Esophagus muscularis mucosa (tissue), 4 donors: Measurements from ENCODE around the gene LASP1. TPM values are rescaled to one million over a fixed set of nuclear protein-coding genes. Genes with fewer than 3 reads are reported as not detected.

Experiments used
- DNase-seq: peaks from one replicate; pipeline ENCODE4 v3.0.0-alpha.2; 2017; ENCODE audit errors: extremely low spot score
- H3K27ac ChIP-seq, 4 donors: fragments of 200-600 bp; sonication (generic); replicated peaks in 1 of 4; 1 replicate in 3 of 4; 2 replicates in 1 of 4; pipeline ENCODE4 v1.5.1; 2016 to 2019; ENCODE audit warnings: mild to moderate bottlenecking in 1 of 4
- H3K27me3 ChIP-seq, 4 donors: fragments of 200-600 bp; sonication (generic); one replicate each; pipeline versions ENCODE4 v1.5.1 to v1.6.0; 2016 to 2019
- H3K36me3 ChIP-seq, 4 donors: fragments of 200-600 bp; sonication (generic); one replicate each; pipeline ENCODE4 v1.5.1; 2016 to 2019
- H3K4me1 ChIP-seq, 4 donors: fragments of 200-600 bp; sonication (generic); one replicate each; pipeline ENCODE4 v1.5.1; 2016 to 2019
- H3K4me3 ChIP-seq, 4 donors: fragments of 200-600 bp; sonication (generic); 1 replicate in 2 of 4; 2 replicates in 2 of 4; pipeline ENCODE4 v1.5.1; 2016 to 2019; ENCODE audit warnings: mild to moderate bottlenecking in 4 of 4, moderate library complexity in 1 of 4
- H3K9me3 ChIP-seq, 4 donors: fragments of 200-600 bp; sonication (generic); 1 replicate in 3 of 4; 2 replicates in 1 of 4; pipeline ENCODE4 v1.5.1; 2016 to 2019
- CTCF ChIP-seq, 3 experiments: fragments of 200-600 bp in 2 of 3; fragments of 450-650 bp in 1 of 3; sonication (generic) in 2 of 3; IDR thresholded peaks; one replicate each; pipeline ENCODE4 v1.5.1; 2017 to 2019; ENCODE audit warnings: antibody characterized with exemption in 3 of 3, mild to moderate bottlenecking in 2 of 3, moderate library complexity in 1 of 3
- EP300 ChIP-seq: sonication (generic); formaldehyde crosslinking; IDR thresholded peaks from one replicate; pipeline ENCODE4 v1.6.1; 2017; ENCODE audit warnings: antibody characterized with exemption
- POLR2A ChIP-seq: fragments of 450-650 bp; IDR thresholded peaks from one replicate; pipeline ENCODE4 v1.6.1; 2017; ENCODE audit warnings: antibody characterized with exemption, moderate library complexity, mild to moderate bottlenecking, low read depth
- POLR2AphosphoS5 ChIP-seq, 2 donors: sonication (generic); formaldehyde crosslinking; IDR thresholded peaks; one replicate each; pipeline ENCODE4 v1.6.1; 2017; ENCODE audit warnings: antibody characterized with exemption in 2 of 2
- WGBS: methylation state at CpG from one replicate; pipeline ENCODE4 v1.1.5; 2018; 5-methylcytosine and 5-hydroxymethylcytosine counted together
- intact Hi-C: fragments of 100-400 bp; cut with DNase I; formaldehyde crosslinking; loops from one replicate; pipeline ENCODE4 v1.15.1; 2023
- total RNA-seq, 4 donors: library from RNA; depleted of rRNA; stranded (reverse); fragments of >200 nt; gene quantifications; one replicate each; pipeline versions ENCODE4 v1.1.0 to v1.2.1, GENCODE V29; 2016

The LASP1 gene
- total RNA-seq, 4 donors from 2014 or later: 46.9 to 102 (median 74.7) TPM

DNA sequence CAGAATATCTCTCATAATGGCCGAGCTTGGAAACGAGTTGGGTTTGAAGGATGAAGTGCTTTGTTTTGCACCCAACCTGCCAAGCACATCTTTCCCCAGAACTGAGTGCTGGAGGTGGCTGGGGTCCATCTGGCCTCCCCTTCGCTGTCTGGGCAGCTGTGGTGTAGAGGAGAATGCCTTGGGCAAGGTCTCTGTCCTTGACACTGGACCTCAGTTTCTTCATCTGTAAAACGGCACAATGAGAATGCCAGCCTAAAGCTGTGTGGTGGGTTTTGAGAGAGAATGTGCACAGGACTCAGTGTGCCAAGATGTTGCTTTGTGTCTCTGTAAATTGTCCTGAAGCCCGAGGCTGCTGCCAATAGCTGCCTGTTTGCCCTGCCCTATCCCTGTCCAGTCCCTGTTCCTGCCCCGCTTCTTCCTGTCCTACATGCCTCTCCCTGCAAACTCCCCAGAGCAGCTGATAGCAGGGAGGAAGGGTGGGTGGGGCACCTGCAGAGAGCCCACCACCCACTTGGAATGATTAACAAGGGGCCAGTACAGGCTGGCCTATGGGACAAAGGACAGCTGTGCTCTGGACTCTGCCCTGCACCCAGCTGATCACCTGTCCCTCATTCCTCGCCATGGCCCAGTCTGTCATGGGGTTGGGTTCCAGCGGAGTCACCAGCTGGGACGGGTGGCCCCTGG lies 15.3 kb downstream of the LASP1 start:
- H3K27me3 ChIP-seq: no peaks in the 10 kb centered on the region
- DNase-seq: no peak
- TF ChIP-seq EP300 (no peak), POLR2A (no peak), POLR2AphosphoS5 (IDR thresholded peaks at IDR 0.05) (no peak), CTCF (IDR thresholded peaks at IDR 0.05) (no peak)
- H3K9me3 ChIP-seq: no peaks in the 10 kb centered on the region
- 74% methylated on average over 6 of the region's 9 CpGs for WGBS
- peaks cover 71 to 96% (median 84%) of the 10 kb centered on the region in 4 donors for H3K4me1 ChIP-seq
- H3K27ac ChIP-seq: peak overlapping the region; percentile 1 to 48 (median 34)
- peaks cover 8 to 61% (median 36%) of the 10 kb centered on the region in 4 donors for H3K36me3 ChIP-seq
- intact Hi-C loops: no loop called here
- no peak overlapping the region for H3K4me3 ChIP-seq

DNA sequence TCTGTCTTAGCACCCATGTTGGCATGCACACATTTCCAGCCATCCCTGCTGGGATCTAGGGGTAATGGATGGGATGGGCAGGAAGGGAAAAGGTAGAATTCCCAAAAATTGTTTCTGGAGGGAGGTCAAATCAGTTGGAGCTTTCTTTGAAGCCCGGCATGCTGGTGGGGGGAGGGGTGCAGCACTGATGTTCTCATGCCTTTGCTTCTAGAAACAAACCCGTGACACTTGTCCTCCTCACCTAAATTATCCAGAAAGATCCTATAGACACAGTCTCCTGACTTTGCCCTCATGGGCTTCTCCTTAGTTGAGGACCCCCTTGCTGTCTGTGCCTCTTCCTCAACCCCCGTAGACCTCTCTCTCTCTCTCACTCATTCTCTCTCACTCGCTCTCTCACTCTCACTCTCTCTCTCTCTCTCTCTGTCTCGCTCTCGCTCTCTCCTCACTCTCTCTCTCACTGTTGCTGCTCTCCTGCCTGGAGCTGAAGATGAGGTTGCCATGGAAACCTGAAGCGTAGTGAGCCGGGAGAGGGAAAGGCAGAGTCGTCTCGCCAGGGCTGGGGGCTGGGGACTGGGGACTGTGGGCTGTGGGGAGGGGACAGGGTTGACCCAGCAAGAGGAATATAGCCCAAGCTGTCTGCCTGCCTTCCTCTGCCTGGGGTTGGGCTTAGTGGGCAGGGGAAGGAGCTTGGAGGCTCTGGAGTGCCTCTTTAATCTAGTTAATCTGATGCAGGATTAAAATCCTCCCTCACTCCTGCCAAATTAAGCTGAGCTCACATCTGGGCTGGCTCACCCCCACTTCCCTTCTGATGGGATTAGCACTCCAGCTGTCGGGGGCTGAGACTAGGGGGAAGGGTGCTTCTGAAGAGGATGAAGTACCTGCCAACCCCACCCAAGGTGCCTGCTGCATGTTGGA lies 16.1 kb downstream of the LASP1 start:
- Histone ChIP-seq H3K4me1 (peaks cover 63 to 94% (median 79%) of the 10 kb centered on the region in 4 donors), H3K27ac (peak overlapping the region in 3 of 4 donors; percentile 1 to 48 (median 38)), H3K36me3 (peaks cover 16 to 65% (median 42%) of the 10 kb centered on the region in 4 donors), H3K4me3 (no peak overlapping the region), H3K9me3 (no peaks in the 10 kb centered on the region), H3K27me3 (no peaks in the 10 kb centered on the region)
- WGBS: 43% methylated on average over 11 of the region's 11 CpGs
- no peak for DNase-seq
- no peak for TF ChIP-seq POLR2A
- intact Hi-C loops: no loop called here

DNA sequence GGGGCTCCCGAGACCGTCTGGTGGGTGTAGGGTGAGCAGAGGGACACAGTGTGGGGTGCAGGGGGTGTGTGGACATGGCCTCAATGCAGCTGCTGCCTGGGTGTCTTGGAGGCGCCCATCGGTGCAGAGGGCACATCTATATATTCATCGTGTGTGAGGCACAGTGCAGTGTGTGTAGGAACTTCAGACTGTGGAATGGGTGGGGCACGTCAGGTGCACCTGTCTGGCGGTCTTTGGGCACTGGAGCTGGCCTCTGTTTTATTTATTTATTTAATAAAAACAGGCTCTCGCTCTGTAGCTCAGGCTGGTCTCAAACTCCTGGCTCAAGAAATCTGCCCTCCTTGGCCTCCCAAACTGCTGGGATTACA lies 16.8 kb downstream of the LASP1 start:
- TF ChIP-seq CTCF (IDR thresholded peaks at IDR 0.05) (no peak), POLR2AphosphoS5 (IDR thresholded peaks at IDR 0.05) (no peak), POLR2A (no peak), EP300 (no peak)

DNA sequence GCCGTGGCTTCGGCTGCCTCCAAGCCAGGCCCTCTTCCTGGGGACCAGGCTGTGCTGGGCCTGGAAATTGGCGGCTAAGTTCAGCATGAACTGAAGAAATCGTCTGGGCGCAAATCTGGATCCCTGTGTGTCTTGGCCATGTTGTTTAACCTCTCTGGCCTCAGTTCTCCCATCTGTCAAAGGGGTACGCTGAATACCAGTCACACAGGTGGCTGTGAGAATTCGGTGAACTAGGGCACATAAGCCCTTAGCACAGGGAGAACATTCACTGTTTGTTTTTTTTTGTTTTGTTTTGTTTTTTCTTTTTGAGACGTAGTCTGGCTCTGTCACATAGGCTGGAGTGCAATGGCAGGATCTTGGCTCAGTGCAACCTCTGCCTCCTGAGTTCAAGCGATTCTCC lies 19.0 kb downstream of the LASP1 start:
- Histone ChIP-seq H3K36me3 (peaks cover 30 to 74% (median 63%) of the 10 kb centered on the region in 4 donors), H3K27ac (no peak overlapping the region), H3K4me3 (no peak overlapping the region), H3K9me3 (no peaks in the 10 kb centered on the region), H3K27me3 (no peaks in the 10 kb centered on the region), H3K4me1 (peaks cover 51 to 89% (median 71%) of the 10 kb centered on the region in 4 donors)
- intact Hi-C loops: no loop called here
- DNase-seq: no peak
- no peak for TF ChIP-seq POLR2A
- WGBS: 89% methylated on average over 9 of the region's 9 CpGs

More for the DNA sequence above, 16.8 kb downstream of the LASP1 start:
- peak overlapping the region in 1 of 4 donors; percentile 48 for H3K27ac ChIP-seq
- no peak overlapping the region for H3K4me3 ChIP-seq
- peaks cover 57 to 91% (median 75%) of the 10 kb centered on the region in 4 donors for H3K4me1 ChIP-seq
- intact Hi-C loops: no loop called here
- H3K36me3 ChIP-seq: peaks cover 22 to 72% (median 48%) of the 10 kb centered on the region in 4 donors
- no peaks in the 10 kb centered on the region for H3K27me3 ChIP-seq
- DNase-seq: no peak
- WGBS: 62% methylated on average over 8 of the region's 8 CpGs
- no peaks in the 10 kb centered on the region for H3K9me3 ChIP-seq

DNA sequence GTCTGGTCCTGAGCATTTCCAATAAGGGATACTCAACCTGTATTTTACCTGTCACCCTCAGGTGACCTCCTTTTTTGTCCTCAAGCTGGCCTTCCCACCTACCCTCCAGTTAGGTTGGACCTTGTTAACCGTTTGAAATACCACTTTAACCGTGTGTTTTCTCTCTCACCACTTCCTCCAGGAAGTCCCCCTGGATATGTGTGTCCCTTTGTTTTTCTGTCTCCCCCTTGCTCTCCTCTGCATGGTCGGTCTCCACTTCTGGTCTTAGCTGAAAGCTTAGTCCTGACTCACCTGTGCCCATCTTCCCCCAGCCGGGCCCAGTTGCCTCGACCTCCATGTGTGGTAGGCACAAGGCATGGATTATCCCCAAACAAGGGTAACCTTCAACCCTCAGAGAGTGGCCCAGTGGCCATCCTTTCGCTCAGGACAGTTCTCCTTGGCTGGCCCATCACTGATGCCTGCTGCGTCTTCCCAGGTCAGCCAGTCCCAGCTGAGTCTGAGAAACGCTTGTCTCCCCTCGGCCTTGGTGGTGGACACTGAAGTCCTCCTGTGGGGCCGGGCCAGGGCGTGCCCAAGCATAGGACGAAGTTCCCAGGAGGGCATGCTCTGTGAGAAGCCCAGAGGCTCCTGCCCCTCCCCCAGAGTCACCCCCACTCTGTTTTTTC lies 20.0 kb downstream of the LASP1 start:
- TF ChIP-seq CTCF (IDR thresholded peaks at IDR 0.05): no peak
- no peak for TF ChIP-seq EP300
- no peak for TF ChIP-seq POLR2AphosphoS5 (IDR thresholded peaks at IDR 0.05)
- TF ChIP-seq POLR2A: no peak
- peak overlapping the region in 1 of 4 donors; percentile 19 for H3K27ac ChIP-seq
- H3K27me3 ChIP-seq: no peaks in the 10 kb centered on the region
- H3K36me3 ChIP-seq: peaks cover 30 to 79% (median 69%) of the 10 kb centered on the region in 4 donors
- WGBS: 93% methylated on average over 12 of the region's 12 CpGs
- DNase-seq: no peak
- intact Hi-C loops: no loop called here
- peaks cover 51 to 89% (median 71%) of the 10 kb centered on the region in 4 donors for H3K4me1 ChIP-seq
- no peaks in the 10 kb centered on the region for H3K9me3 ChIP-seq
- no peak overlapping the region for H3K4me3 ChIP-seq
